HG02571 (cell line): ENCODE measurements around the gene ASB14.

Experiments
- ATAC-seq: cut with Tn5 transposase; IDR thresholded peaks from one replicate; pipeline ENCODE4 v1.9.1; 2021; ENCODE audit warnings: mild to moderate bottlenecking, moderate library complexity; ENCODE audit not compliant: unreplicated experiment

ASB14 gene

DNA sequence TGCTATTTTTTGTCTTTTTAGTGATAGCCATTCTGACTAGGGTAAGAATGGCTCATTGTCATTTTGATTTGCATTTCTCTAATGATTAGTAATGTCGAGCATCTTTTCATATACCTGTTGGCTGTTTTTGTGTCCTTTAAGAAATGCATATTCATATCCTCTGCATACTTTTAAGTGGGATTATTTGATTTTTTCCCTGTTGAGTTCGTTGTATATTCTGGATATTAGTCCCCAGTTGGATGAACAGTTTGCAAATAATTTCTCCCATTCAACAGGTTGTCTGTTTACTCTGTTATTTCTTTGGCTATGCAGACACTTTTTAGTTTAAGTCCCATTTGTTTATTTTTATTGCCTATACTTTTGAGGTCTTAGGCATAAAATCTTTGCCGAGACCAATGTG, 30.6 kb downstream of the ASB14 start:
- ATAC-seq, result no peak

- no peak for ATAC-seq
Measured at GRCh38 chr3:57261119-57261518, 31.4 kb downstream of the ASB14 start.

GRCh38 chr3:57257678-57258077, 34.8 kb downstream of the ASB14 start:
- ATAC-seq, result no peak

DNA sequence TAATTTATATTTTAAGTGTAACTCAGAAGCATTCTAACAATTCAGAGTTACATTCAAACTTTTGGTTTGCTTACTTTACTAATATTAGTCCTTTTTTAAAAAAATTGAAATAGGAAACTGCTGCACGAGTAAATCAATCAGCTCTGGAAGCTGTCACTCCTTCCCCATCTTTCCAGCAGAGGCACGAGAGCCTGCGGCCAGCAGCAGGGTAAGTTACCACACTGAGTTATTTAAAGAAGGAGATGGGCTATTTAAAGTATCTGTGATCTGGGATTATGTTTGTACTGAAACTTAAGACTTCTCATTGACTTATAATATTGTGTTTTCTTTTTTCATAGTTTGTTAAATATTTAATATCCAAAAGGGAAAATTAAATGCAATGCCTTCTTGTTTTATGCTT, 35.6 kb downstream of the ASB14 start:
- ATAC-seq, result no peak

DNA sequence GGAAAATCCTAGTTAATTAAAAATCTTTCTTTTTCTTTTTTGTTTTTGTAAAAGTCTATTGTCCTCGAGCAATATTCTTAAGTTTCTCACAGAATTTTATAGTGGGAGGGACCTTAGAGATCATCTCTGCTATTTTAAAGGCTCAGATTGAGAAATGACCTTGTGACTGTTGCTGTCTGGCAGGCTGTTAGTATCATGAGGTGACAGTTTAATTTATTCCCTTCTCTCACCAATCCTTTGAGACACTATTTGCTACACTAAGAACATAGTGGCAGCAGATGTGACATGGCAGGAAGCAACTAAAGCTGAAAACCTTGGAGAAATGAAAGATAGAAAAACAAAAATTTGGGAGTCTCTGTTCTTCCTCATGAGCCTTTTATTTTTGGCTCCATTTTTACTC, 40.1 kb downstream of the ASB14 start:
- no peak for ATAC-seq

DNA sequence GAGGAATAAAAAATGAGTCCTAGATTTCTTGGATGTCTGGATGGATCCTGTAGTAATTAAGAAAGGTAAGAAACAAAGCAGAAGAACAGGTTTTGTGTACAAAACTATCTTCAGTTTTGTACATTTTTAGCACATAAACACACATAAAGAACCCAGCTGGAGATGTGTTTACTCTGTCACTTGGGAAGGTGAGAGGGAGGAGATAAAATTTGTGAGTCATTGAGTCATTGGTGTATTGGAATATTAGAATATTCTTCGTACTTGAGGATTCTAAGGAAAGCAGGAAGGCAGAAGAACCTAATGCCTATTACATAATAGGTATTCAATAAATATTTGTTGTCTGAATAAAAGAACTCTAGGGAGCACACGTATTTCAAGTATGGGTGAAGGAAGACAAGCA, 47.5 kb downstream of the ASB14 start:
- no peak for ATAC-seq

DNA sequence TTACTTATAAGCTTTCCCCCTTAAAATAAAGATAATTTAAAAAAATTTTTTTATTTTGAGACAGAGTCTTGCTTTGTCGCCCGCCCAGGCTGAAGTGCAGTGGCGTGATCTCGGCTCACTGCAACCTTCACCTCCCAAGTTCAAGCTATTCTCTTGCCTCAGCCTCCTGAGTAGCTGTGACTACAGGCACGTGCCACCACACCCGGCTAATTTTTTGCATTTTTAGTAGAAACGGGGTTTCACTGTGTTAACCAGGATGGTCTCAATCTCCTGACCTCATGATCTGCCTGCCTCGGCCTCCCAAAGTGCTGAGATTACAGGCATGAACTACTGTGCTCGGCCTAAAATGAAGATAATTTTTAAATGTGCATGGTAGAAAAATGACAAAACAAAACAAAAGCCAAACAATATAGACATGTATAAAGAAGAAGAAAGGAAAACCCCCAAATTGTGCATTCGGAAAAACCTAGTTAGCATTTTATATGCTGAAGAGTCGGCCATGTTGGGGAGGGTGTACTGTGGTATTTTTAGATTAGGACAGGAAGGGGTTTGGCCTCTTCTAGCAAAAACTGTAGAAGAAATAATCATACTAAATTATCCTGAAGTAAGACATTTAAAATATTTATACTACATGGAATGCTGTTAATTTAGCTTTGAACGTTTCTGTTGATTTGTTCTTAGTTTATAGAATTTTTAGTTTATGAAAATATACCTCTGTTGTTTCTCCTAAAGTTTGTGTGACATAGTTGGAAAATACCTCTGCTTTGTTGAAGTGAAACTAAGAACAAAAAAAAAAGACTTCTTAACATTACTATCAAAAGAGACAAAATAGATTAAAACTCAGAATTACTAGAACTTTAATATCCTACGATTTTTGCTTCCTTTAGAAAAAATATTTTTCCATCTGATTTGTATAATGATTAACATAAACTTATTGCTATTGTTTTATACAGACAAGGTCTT, 57.6 kb downstream of the ASB14 start:
- ATAC-seq, result peak; percentile 54

GRCh38 chr3:57233799-57234198, 58.7 kb downstream of the ASB14 start:
- no peak for ATAC-seq

- ATAC-seq, result no peak
Measured at GRCh38 chr3:57230006-57230405, 62.5 kb downstream of the ASB14 start.

DNA sequence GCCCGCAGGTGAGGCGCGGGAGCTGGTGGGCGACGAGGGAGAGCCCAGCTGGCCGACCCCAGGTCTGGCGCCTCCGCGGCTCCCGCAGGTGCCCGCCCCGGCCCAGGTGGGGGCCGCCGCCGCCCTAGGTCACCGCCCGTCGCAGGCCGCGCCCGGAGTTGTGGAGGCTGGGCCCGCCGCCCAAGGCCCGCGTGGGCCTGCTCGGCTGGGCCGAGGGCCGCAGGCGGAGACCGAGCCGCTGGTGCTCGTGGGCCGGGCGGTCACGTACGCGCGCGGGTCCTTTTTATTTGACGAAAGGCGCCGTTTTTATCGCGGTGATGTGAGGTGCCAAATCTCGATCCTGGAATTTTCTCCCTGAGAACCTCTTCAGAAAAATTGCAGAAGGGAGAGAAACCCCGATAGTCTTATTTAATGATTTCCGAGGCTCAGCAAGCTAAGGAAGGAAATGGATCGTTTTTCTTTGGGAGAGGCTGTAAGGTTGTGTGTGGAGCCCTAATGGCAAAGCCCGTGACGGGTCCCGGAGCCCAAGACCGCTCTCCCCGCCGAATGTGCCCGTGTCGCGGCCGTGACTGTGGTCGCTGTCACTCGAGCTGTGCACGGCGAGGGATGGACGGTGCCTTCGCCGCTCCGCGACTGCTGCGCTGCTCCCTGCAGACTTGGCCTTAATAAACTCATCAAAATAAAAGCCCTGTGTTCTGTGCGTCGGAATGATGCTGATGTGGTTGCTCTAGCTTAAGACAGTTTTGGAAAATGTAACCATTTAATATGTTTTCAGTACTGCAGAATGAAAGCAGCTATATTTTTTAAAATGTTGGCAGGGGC, 64.3 kb downstream of the ASB14 start:
- peak; percentile 41 for ATAC-seq

DNA sequence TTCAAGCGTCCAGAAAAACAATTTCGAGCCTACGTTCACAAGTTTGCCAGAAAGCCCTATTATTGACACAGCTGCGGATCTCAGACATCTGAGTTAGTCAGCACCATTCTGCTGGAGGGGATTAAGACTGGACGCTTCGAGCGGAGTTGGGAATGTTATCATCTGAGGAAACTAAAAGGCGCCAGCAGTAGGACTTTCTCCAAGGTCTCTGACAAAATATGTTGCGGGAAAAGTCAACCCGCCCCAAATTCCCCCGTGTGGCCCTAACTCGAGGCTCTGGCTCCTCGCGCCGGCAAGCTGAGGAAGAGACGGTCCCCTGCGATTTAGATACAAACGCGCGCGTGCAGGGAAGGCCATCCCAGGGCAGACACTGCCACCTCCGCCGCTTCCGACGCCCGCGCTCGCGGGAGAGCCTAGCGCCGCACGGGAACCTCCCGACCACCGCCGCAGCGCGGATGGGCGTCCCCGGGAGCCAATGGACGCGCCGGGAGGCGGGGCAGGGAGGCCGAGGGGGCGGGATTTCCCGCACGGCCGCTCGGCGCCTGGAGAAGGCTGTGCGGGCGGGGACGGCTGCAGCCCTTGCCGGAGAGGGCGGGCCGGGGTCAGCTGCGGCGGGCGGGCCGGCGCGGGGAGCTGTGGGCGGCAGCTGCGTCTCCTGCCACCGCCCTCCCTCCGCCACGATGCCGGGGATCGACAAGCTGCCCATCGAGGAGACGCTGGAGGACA, 65.1 kb downstream of the ASB14 start, which contains the start of gene APPL1:
APPL1 (plus strand) TSS at position 526 of the 726 bp plus-strand sequence; CDS start at position 681, 155 bp downstream.
- peak; percentile 91 for ATAC-seq

- ATAC-seq, result no peak
Measured at GRCh38 chr3:57226176-57226575, 66.3 kb downstream of the ASB14 start.

GRCh38 chr3:57224856-57225255, 67.6 kb downstream of the ASB14 start:
- no peak for ATAC-seq

DNA sequence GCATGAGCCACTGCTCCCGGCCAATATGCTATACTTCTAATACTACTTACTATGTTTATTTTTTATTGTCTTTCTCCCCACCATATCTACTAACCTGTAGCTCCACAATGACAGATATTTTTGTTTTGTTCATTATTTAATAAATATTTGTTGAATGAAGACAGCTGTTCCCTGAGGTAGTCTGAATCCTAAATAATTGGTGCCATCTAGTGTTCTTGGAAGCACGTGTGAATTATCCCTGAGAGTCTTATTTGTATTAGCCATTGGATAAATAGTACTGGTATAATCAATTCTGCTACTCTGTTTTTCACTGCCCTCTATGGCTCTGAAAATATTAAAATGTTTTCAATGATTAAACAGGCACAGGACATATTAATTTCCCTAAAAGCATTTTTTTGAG, 70.6 kb downstream of the ASB14 start:
- ATAC-seq, result no peak
